ENCODE measurements around the gene MSANTD2.

The MSANTD2 gene

GRCh38 chr11:124793466-124794278, 6.5 kb downstream of the MSANTD2 start:
- TF ChIP-seq CEBPB (IDR thresholded peaks at IDR 0.05) (no peak), RAD21 (IDR thresholded peaks at IDR 0.05; ENCODE audit: low read depth) (peak; percentile 64)

- TF ChIP-seq ZBTB7A (IDR thresholded peaks at IDR 0.05; ENCODE audit: low read depth), result no peak
- TF ChIP-seq CREB1 (IDR thresholded peaks at IDR 0.05; ENCODE audit: low read depth), result no peak
These were observed 8.4 kb downstream of the MSANTD2 start for GRCh38 chr11:124791626-124792341.

- TF ChIP-seq FOXM1 (IDR thresholded peaks at IDR 0.05; ENCODE audit: borderline replicate concordance, low read depth) (no peak), TCF12 (IDR thresholded peaks at IDR 0.05; ENCODE audit: low read depth) (no peak), TEAD4 (IDR thresholded peaks at IDR 0.05) (no peak), YY1 (IDR thresholded peaks at IDR 0.05; ENCODE audit: low read depth) (no peak), EP300 (IDR thresholded peaks at IDR 0.05; ENCODE audit: borderline replicate concordance) (no peak), REST (IDR thresholded peaks at IDR 0.05; ENCODE audit: low read depth) (no peak), CEBPB (IDR thresholded peaks at IDR 0.05) (no peak), MAX (IDR thresholded peaks at IDR 0.05) (no peak), ZBTB7A (IDR thresholded peaks at IDR 0.05; ENCODE audit: low read depth) (no peak), RAD21 (IDR thresholded peaks at IDR 0.05; ENCODE audit: low read depth) (no peak), USF1 (IDR thresholded peaks at IDR 0.05) (no peak), NFIC (IDR thresholded peaks at IDR 0.05) (no peak), CREB1 (IDR thresholded peaks at IDR 0.05; ENCODE audit: low read depth) (no peak), TAF1 (IDR thresholded peaks at IDR 0.05; ENCODE audit: low read depth) (no peak), EGR1 (IDR thresholded peaks at IDR 0.05) (no peak)
These were observed 11.7 kb downstream of the MSANTD2 start for GRCh38 chr11:124788521-124788920.

GRCh38 chr11:124784051-124784450, 16.2 kb downstream of the MSANTD2 start:
- no peak for TF ChIP-seq CEBPB (IDR thresholded peaks at IDR 0.05)
- TF ChIP-seq EGR1 (IDR thresholded peaks at IDR 0.05), result no peak
- no peak for TF ChIP-seq NFIC (IDR thresholded peaks at IDR 0.05)
- TF ChIP-seq FOXM1 (IDR thresholded peaks at IDR 0.05; ENCODE audit: borderline replicate concordance, low read depth), result no peak
- no peak for TF ChIP-seq EP300 (IDR thresholded peaks at IDR 0.05; ENCODE audit: borderline replicate concordance)
- TF ChIP-seq TEAD4 (IDR thresholded peaks at IDR 0.05), result no peak
- TF ChIP-seq YY1 (IDR thresholded peaks at IDR 0.05; ENCODE audit: low read depth), result no peak
- no peak for TF ChIP-seq USF1 (IDR thresholded peaks at IDR 0.05)
- TF ChIP-seq RAD21 (IDR thresholded peaks at IDR 0.05; ENCODE audit: low read depth), result no peak
- TF ChIP-seq MAX (IDR thresholded peaks at IDR 0.05), result no peak
- no peak for TF ChIP-seq CREB1 (IDR thresholded peaks at IDR 0.05; ENCODE audit: low read depth)
- no peak for TF ChIP-seq TAF1 (IDR thresholded peaks at IDR 0.05; ENCODE audit: low read depth)
- no peak for TF ChIP-seq ZBTB7A (IDR thresholded peaks at IDR 0.05; ENCODE audit: low read depth)
- TF ChIP-seq REST (IDR thresholded peaks at IDR 0.05; ENCODE audit: low read depth), result no peak

- no peak for TF ChIP-seq ZBTB7A (IDR thresholded peaks at IDR 0.05; ENCODE audit: low read depth)
- no peak for TF ChIP-seq TAF1 (IDR thresholded peaks at IDR 0.05; ENCODE audit: low read depth)
- TF ChIP-seq REST (IDR thresholded peaks at IDR 0.05; ENCODE audit: low read depth), result no peak
- no peak for TF ChIP-seq MAX (IDR thresholded peaks at IDR 0.05)
- no peak for TF ChIP-seq TEAD4 (IDR thresholded peaks at IDR 0.05)
- TF ChIP-seq USF1 (IDR thresholded peaks at IDR 0.05), result no peak
- no peak for TF ChIP-seq CEBPB (IDR thresholded peaks at IDR 0.05)
These were observed 17.2 kb downstream of the MSANTD2 start for GRCh38 chr11:124783002-124783401.
